Amniotic epithelial cell (primary cell): ENCODE measurements around the gene TRMT61A.

ENCODE experiments used
- DNase-seq: peaks from one replicate; pipeline ENCODE4 v3.0.0-alpha.2; 2010; ENCODE audit warnings: low read depth

TRMT61A gene

GRCh38 chr14:103535081-103535890, 6.3 kb downstream of the TRMT61A start:
- DNase-seq, result no peak

GRCh38 chr14:103535891-103536565, 7.0 kb downstream of the TRMT61A start:
- DNase-seq, result no peak

GRCh38 chr14:103536693-103537092, 7.7 kb downstream of the TRMT61A start:
- no peak for DNase-seq

DNA sequence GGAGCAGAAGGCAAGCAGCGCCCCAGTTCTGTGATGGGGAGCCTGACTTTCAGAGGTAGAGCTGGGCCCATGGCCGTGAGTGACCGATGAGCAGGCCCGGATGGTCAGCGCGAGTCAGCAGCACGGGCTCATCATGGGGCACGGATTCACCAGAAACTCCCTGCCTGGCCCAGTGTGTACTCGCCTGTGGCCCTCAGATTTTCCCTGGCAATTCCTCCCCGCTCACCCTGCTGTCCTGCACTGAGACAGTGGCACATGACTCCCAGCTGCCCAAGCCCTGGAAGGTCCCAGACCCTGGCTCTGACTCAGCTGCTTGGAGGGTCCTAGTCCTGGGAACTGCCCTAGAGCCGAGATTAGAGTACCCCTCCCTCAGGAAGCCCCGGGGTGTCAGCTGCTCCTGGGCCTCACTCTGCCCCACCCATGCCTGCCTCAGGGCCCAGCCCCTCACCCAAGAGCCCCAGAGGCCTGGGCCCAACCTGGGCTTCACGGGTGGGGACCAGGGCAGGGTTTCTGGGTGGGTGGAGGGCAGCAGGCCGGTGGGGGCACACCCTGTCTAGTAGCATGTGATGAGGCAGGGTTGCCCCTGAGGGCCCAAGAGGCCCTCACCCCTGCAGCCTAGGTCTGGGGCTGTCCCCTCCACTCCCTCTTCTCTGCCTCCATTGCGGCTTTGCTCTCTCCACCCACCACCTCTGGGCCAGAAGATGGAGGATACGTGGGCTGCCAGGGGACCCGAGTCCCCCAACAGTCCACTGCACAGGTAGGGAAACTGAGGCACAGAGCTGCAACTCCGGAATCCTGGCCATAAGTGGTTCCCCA, 8.4 kb downstream of the TRMT61A start:
- no peak for DNase-seq

- no peak for DNase-seq
Observed at GRCh38 chr14:103538291-103539055, 9.5 kb downstream of the TRMT61A start.

GRCh38 chr14:103539056-103539825, 10.2 kb downstream of the TRMT61A start:
- DNase-seq, result no peak

GRCh38 chr14:103540821-103541708, 12.1 kb downstream of the TRMT61A start:
- DNase-seq, result no peak

- DNase-seq, result no peak
Observed at GRCh38 chr14:103541709-103542604, 13.0 kb downstream of the TRMT61A start.

GRCh38 chr14:103542605-103543088, 13.7 kb downstream of the TRMT61A start:
- DNase-seq, result no peak

DNA sequence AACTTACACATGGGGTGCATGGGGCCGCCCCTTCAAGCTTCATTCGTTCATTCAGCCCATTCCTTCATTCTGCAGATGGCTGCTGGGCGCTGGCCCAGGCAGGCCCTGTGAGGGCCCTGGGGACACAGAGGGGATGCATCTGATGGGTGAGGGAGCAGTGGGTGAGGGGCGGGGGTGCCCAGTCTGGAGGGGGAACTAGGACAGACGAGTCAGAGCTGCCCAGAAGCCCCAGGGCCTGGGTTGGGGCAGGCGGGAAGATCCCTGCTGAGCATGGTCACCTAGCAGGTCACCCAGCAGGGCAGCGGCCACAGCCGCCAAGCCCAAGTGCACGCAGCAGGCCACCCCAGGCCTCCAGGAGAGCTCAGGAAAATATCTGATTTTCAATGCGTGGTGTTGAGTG, 14.1 kb downstream of the TRMT61A start:
- DNase-seq, result no peak

GRCh38 chr14:103543721-103544387, 14.9 kb downstream of the TRMT61A start:
- DNase-seq, result no peak

DNA sequence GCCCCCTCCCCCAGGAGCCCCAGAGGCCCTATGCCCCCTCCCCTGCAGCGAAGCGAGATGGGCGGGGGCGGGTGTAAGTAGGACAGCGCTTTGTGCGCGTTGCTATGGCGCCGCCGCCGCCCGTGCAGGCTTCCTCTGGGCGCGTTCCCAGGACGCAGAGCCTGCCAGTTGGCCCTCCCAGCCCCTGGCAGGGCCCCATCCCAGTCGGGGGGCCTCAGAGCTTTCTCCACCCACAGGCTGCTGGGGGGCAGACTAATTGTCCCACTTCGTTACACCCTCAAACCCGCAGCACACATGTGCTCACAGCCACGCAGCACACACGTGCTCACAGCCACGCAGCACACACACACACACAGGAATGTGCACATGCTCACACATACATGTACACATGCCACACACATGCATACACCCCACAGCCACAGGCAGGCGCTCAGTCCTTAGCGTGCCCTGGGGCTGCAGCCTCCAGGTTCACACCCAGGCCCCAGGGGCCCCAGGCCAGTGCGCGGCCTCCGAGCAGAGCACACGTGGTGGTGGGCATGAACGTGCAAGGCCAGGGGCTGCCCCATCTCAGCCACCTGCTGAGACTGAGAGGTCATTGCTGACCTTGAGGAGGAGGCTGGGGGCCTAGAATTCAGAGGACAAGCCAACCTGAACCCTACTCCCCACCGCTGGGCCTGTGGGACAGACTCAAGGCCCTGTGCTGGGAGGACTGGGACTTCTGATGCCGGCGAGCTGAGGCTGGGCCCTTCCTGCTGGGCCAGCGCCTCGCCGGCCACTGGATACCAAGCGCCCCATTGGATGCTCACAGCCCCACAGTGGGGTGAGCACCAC, 15.6 kb downstream of the TRMT61A start:
- no peak for DNase-seq

- no peak for DNase-seq
Observed at GRCh38 chr14:103545219-103545914, 16.4 kb downstream of the TRMT61A start.

GRCh38 chr14:103545915-103546651, 17.1 kb downstream of the TRMT61A start:
- no peak for DNase-seq

GRCh38 chr14:103546652-103547454, 17.9 kb downstream of the TRMT61A start:
- peak; percentile 22 for DNase-seq
